Liver (tissue), 9 donors: ENCODE measurements around the gene PRKN. TPM values are rescaled to one million over a fixed set of nuclear protein-coding genes. Genes with fewer than 3 reads are reported as not detected.

ENCODE experiments used
- DNase-seq: peaks from one replicate; pipeline ENCODE4 v3.0.0-alpha.2; 2017; ENCODE audit warnings: low spot score
- H3K27ac ChIP-seq, 2 donors: one replicate each; pipeline ENCODE4 v1.7.0; 2013; ENCODE audit warnings: inconsistent platforms in 2 of 2, low read length in 2 of 2, control low read depth in 1 of 2, low read depth in 1 of 2, mild to moderate bottlenecking in 1 of 2
- H3K27me3 ChIP-seq, 4 donors: one replicate each; pipeline versions ENCODE4 v1.6.1 to v1.7.0; 2013; ENCODE audit warnings: low read length in 3 of 4, inconsistent platforms in 1 of 4, mild to moderate bottlenecking in 1 of 4, moderate library complexity in 1 of 4; ENCODE audit not compliant: control insufficient read depth in 4 of 4, insufficient read depth in 4 of 4
- H3K36me3 ChIP-seq, 4 donors: one replicate each; pipeline versions ENCODE4 v1.6.1 to v1.7.0; 2013; ENCODE audit warnings: low read length in 3 of 4, mild to moderate bottlenecking in 3 of 4, low read depth in 1 of 4, moderate library complexity in 1 of 4; ENCODE audit not compliant: control insufficient read depth in 4 of 4, insufficient read depth in 3 of 4
- H3K4me1 ChIP-seq, 4 donors: one replicate each; pipeline versions ENCODE4 v1.6.1 to v1.7.0; 2013; ENCODE audit warnings: low read length in 3 of 4, mild to moderate bottlenecking in 3 of 4, moderate library complexity in 1 of 4; ENCODE audit not compliant: control insufficient read depth in 4 of 4, insufficient read depth in 4 of 4
- H3K4me3 ChIP-seq, 3 donors: one replicate each; pipeline versions ENCODE4 v1.6.1 to v1.7.0; 2013; ENCODE audit warnings: low read length in 3 of 3, control low read depth in 1 of 3, low read depth in 1 of 3, mild to moderate bottlenecking in 1 of 3
- H3K9ac ChIP-seq, 2 donors: one replicate each; pipeline ENCODE4 v1.7.0; 2013; ENCODE audit warnings: low read length in 2 of 2, mild to moderate bottlenecking in 2 of 2, moderate library complexity in 2 of 2, control low read depth in 1 of 2, low read depth in 1 of 2
- H3K9me3 ChIP-seq, 4 donors: one replicate each; pipeline versions ENCODE4 v1.6.1 to v1.7.0; 2013; ENCODE audit warnings: low read length in 3 of 4; ENCODE audit not compliant: control insufficient read depth in 4 of 4
- CTCF ChIP-seq: fragments of 150-350 bp; IDR thresholded peaks from 2 replicates; pipeline ENCODE4 v1.5.1; 2017; ENCODE audit warnings: improper control_type of control experiment, low read depth, low read length; ENCODE audit not compliant: missing input control
- EGR1 ChIP-seq, 2 donors: IDR thresholded peaks; 2 replicates each; pipeline ENCODE4 v1.6.1; 2016 to 2018; ENCODE audit warnings: antibody characterized with exemption in 2 of 2, low read depth in 2 of 2
- FOXA1 ChIP-seq: IDR thresholded peaks from 2 replicates; pipeline ENCODE4 v1.6.1; 2016; ENCODE audit warnings: antibody characterized with exemption
- FOXA2 ChIP-seq: IDR thresholded peaks from 2 replicates; pipeline ENCODE4 v1.6.1; 2016; ENCODE audit warnings: antibody characterized with exemption
- HNF4A ChIP-seq, 2 donors: conservative IDR thresholded peaks; 2 replicates each; pipeline ENCODE4 v1.6.1; 2016; ENCODE audit warnings: antibody characterized with exemption in 2 of 2, mild to moderate bottlenecking in 2 of 2
- HNF4G ChIP-seq: IDR thresholded peaks from 2 replicates; pipeline ENCODE4 v1.6.1; 2016; ENCODE audit warnings: antibody characterized with exemption
- JUND ChIP-seq, 2 donors: IDR thresholded peaks; 2 replicates each; pipeline ENCODE4 v1.6.1; 2016; ENCODE audit warnings: antibody characterized with exemption in 2 of 2
- NR2F2 ChIP-seq: IDR thresholded peaks from 2 replicates; pipeline ENCODE4 v1.6.1; 2016; ENCODE audit warnings: antibody characterized with exemption
- RAD21 ChIP-seq, 2 donors: IDR thresholded peaks; 2 replicates each; pipeline ENCODE4 v1.6.1; 2016; ENCODE audit warnings: antibody characterized with exemption in 2 of 2, mild to moderate bottlenecking in 2 of 2
- REST ChIP-seq: IDR thresholded peaks from 2 replicates; pipeline ENCODE4 v1.6.1; 2016; ENCODE audit warnings: antibody characterized with exemption, mild to moderate bottlenecking
- SP1 ChIP-seq: IDR thresholded peaks from 2 replicates; pipeline ENCODE4 v1.6.1; 2018; ENCODE audit warnings: antibody characterized with exemption, mild to moderate bottlenecking
- YY1 ChIP-seq: IDR thresholded peaks from 2 replicates; pipeline ENCODE4 v1.6.1; 2016; ENCODE audit warnings: antibody characterized with exemption, mild to moderate bottlenecking
- ZBTB33 ChIP-seq: IDR thresholded peaks from 2 replicates; pipeline ENCODE4 v1.6.1; 2016; ENCODE audit warnings: antibody characterized with exemption
- WGBS: extraction: QIAGEN DNeasy Blood & Tissue Kit; methylation state at CpG from one replicate; pipeline ENCODE4 v1.1.7; 2013; 5-methylcytosine and 5-hydroxymethylcytosine counted together
- polyA plus RNA-seq, 2 donors: library from polyadenylated mRNA; stranded (reverse) in 1 of 2; unstranded in 1 of 2; fragments of 200-250 nt in 1 of 2; fragments of >200 nt in 1 of 2; fragmentation: Nextera tagmentation in 1 of 2; extraction: Ambion mirVana in 1 of 2; gene quantifications; one replicate each; pipeline versions ENCODE4 v1.2.1 to v1.2.3, GENCODE V29; 2013 to 2015
- total RNA-seq, 2 donors: library from RNA; depleted of rRNA; stranded (reverse); fragments of >200 nt; gene quantifications; one replicate each; pipeline ENCODE4 v1.2.3, GENCODE V29; 2014
- TF ChIP-seq, protein P1 (sequence below): IDR thresholded peaks from 2 replicates; pipeline ENCODE4 v1.6.1; 2016; ENCODE audit warnings: antibody characterized with exemption
- TF ChIP-seq, protein P2 (sequence below): IDR thresholded peaks from 2 replicates; pipeline ENCODE4 v1.6.1; 2016; ENCODE audit warnings: antibody characterized with exemption
- donor health status: healthy.
- donor health status: healthy.
- donor health status: healthy.
- donor health status: healthy.
- donor health status: healthy.

Gene PRKN
- total and polyA plus RNA-seq, 4 donors = 0.47 to 4.1 (median 3.2) TPM

GRCh38 chr6:162640756-162641155 lies 86.8 kb downstream of the PRKN start:
- no peak for TF ChIP-seq NR2F2
- no peaks in the 10 kb centered on the region for H3K27me3 ChIP-seq
- H3K9ac ChIP-seq = no peak overlapping the region
- H3K4me1 ChIP-seq = peaks cover 0 to 1% (median 0%) of the 10 kb centered on the region in 4 donors
- H3K36me3 ChIP-seq = no peaks in the 10 kb centered on the region
- WGBS = 99% methylated on average over 1 of the region's 1 CpG
- H3K4me3 ChIP-seq = no peak overlapping the region
- H3K27ac ChIP-seq = no peak overlapping the region
- DNase-seq = no peak
- H3K9me3 ChIP-seq = no peaks in the 10 kb centered on the region

GRCh38 chr6:162639951-162640350 lies 87.6 kb downstream of the PRKN start:
- Histone ChIP-seq H3K4me3 (no peak overlapping the region), H3K27ac (no peak overlapping the region), H3K9me3 (no peaks in the 10 kb centered on the region), H3K9ac (no peak overlapping the region), H3K4me1 (peaks cover 0 to 1% (median 0%) of the 10 kb centered on the region in 4 donors), H3K36me3 (no peaks in the 10 kb centered on the region), H3K27me3 (no peaks in the 10 kb centered on the region)
- no peak for DNase-seq
- TF ChIP-seq FOXA2 (no peak), HNF4A (conservative IDR thresholded peaks at IDR 0.05) (no peak), YY1 (no peak), FOXA1 (no peak), NR2F2 (no peak), JUND (IDR thresholded peaks at IDR 0.05) (no peak), CTCF (no peak), SP1 (no peak), REST (no peak), HNF4G (no peak), EGR1 (IDR thresholded peaks at IDR 0.05; ENCODE audit: low read depth in 2 of 2) (no peak), RAD21 (IDR thresholded peaks at IDR 0.05) (no peak)
- TF ChIP-seq, protein P1, sequence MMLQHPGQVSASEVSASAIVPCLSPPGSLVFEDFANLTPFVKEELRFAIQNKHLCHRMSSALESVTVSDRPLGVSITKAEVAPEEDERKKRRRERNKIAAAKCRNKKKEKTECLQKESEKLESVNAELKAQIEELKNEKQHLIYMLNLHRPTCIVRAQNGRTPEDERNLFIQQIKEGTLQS = no peak
- 86% methylated on average over 2 of the region's 2 CpGs for WGBS

GRCh38 chr6:162638931-162639574 lies 88.5 kb downstream of the PRKN start:
- TF ChIP-seq ZBTB33 (no peak), JUND (IDR thresholded peaks at IDR 0.05) (no peak)
- TF ChIP-seq, protein P2, sequence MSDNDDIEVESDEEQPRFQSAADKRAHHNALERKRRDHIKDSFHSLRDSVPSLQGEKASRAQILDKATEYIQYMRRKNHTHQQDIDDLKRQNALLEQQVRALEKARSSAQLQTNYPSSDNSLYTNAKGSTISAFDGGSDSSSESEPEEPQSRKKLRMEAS = no peak
- H3K36me3 ChIP-seq = no peaks in the 10 kb centered on the region
- H3K4me1 ChIP-seq = peaks cover 0 to 1% (median 0%) of the 10 kb centered on the region in 4 donors
- H3K4me3 ChIP-seq = no peak overlapping the region
- H3K9me3 ChIP-seq = no peaks in the 10 kb centered on the region
- WGBS = 76% methylated on average over 7 of the region's 7 CpGs
- H3K27me3 ChIP-seq = no peaks in the 10 kb centered on the region
- no peak overlapping the region for H3K9ac ChIP-seq
- no peak for DNase-seq
- H3K27ac ChIP-seq = no peak overlapping the region
